Skin epidermis (tissue), 12 donors: Measurements from ENCODE around the gene SIK3.

Experiments
- H3K27ac ChIP-seq, 21 experiments: fragments of 200-600 bp; sonication (generic) in 11 of 21; one replicate each; pipeline ENCODE4 v1.5.0; 2020; ENCODE audit warnings: mild to moderate bottlenecking in 3 of 21, inconsistent platforms in 2 of 21, moderate library complexity in 2 of 21
- H3K4me3 ChIP-seq, 7 experiments: fragments of 200-600 bp; sonication (generic) in 2 of 7; one replicate each; pipeline ENCODE4 v1.5.0; 2020; ENCODE audit warnings: inconsistent platforms in 2 of 7, mild to moderate bottlenecking in 2 of 7, moderate library complexity in 1 of 7

SIK3 gene

DNA sequence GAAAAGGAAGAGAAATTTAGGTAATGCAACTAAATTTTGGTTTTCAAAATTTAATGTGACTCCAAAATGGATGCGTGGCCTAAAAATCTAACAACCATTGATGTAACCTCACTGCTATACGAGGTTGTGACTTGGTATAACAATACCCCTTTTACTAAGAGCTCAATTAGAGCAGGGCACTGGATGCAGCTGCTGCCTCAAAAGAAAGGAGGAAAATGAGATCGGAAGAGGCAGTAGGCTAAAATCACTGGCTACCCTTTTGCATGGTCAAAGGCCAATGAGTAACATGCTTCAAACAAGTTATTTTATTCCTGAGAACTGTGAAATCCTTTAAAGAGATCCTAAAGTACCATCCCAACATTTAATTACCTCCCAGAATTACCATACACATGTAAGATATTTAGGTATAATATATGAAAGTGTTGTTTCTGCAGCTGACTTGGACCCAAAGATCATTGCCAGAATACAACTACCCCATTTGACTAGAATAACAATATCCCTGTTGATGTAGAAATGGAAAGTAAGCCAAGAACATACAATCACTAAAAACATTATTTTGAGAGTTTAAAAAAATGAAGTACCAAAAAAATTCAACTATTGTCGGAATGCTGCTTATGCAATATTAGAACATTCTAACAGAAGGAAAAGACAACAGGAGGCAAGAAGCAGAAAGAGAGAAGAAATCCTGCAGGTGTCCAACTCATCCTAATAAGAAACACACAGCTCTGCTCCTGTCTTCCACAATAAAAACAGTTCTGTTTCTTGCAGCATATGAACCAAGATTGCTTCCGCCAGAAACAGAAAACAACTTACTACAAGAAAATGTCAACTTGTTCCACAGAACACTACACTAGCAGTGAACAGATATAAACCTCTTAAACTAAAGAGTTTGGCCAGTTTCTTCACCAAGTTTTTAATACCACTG is 15.0 kb downstream of the SIK3 start:
- no peak overlapping the region for H3K4me3 ChIP-seq
- H3K27ac ChIP-seq = peak overlapping the region in 1 of 21 experiments; percentile 41

DNA sequence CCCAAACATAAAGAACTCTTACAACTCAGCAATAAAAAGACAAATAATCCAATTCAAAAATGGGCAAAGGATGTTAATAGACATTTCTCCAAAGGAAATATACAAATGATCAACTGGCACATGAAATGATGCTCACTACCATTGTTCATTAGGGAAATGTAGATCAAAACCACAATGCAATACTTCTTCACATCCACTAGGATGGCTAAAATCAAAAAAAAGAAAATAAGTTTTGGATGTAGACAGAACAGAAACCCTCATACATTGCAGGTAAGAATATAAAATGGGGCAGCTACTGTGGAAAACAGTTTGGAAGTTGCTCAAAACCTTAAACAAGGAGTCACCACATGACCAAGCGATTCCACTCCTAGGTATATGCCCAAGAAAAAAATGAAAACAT is 16.3 kb downstream of the SIK3 start:
- no peak overlapping the region for H3K27ac ChIP-seq
- H3K4me3 ChIP-seq = no peak overlapping the region

DNA sequence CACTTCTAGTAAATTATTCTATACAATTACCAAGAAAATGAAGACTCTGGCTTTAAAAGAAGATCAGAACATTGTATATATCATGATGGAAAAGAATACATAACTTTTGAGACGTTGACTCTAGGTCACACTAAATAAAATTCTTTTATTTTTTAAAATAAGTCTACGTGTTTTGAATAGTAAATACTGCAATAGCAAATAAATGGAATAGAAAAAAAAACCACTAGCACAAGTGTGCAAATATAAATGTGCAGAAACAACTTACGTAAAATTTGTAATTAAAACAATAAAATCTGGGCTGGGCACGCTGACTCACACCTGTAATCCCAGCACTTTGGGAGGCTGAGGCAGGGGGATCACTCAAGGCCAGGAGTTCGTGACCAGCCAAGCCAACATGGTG is 17.9 kb downstream of the SIK3 start:
- H3K27ac ChIP-seq = no peak overlapping the region
- no peak overlapping the region for H3K4me3 ChIP-seq

DNA sequence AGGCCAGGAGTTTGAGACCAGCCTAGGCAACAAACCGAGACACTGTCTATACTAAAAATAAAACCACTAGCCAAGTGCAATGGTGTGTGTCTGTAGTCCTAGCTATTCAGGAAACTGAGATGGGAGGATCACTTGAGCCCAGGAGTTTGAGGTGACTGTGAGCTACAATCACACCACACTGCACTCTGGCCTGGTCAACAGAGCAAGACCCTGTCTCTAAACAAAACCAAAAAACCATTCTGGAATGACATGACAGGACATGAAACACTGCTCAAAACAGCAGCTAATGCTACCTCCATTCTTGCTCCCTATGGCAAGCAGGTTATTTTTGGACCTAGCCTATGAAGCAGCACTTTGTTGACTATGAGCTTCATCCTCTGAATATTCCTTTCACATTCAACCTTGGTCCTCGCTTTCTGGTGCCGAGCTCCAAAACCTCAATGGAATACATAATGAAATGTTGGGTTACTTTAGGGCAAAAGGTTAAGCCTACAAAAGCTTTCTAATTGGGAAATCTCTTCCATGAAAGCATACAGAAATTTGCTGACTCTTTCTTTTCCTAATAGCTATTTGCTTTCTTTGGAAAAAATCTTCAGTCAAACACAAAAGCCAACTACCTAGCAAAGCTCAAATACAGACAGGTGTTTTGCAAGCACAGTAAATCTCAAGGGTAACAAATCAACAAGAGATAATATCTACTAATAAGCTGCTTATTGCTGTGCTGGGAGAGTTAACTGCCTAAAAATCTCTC is 21.1 kb downstream of the SIK3 start:
- Histone ChIP-seq H3K4me3 (no peak overlapping the region), H3K27ac (peak overlapping the region in 1 of 21 experiments; percentile 26)

DNA sequence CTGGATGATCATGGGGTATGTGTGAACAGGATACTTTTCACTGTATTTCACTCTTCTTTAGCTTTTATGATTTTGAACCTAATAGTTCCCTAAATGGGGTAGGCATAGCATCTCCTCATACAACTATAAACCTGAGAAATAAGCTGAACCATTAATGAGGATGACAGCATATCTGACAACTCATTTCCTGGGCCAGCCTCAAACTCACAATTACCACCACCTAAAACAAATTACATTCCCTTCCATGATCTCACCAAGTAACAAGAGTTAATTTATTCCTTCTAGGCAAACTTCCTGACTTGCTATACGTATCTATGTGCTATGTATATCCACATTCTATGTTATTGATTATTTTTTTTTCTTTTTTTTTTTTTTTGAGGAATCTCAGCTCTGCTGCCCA is 23.0 kb downstream of the SIK3 start:
- H3K4me3 ChIP-seq = no peak overlapping the region
- no peak overlapping the region for H3K27ac ChIP-seq

DNA sequence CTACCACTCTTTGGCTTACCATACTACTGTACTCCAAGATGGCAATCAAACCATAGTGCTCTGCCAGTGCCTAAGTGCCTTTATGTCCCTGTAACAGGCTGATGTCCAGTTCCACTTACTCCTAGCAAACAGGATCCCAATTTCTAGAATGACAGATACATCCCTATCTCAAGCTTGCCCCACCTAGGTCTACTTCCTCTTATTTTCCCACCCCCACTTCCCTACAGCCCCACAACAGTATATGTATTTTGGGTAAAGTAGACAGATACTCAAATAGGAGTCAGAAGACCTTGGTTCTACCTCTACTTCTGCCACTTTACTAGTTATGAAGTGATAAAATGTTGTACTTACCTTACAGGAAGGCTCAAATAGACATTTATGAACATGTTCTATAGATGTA is 24.1 kb downstream of the SIK3 start:
- no peak overlapping the region for H3K4me3 ChIP-seq
- peak overlapping the region in 7 of 21 experiments; percentile 7 to 56 (median 41) for H3K27ac ChIP-seq

DNA sequence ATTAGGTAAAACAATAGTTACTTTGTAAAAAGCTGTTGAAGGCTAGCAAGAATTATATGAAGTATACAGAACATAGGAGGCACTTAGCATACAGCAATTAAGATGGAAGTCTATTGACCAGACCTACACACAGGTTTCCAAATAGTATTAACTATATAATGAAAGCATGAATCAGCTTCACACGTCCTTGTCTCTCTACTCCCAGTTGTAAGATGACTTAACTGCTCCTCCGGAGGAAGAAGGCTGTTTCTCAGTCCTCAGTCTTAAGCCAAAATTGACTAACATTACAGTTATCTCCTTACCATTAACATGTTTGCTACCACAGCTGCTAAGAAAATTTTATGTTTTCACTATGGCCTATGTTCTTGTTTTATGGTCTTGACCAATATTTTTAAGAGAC is 24.7 kb downstream of the SIK3 start:
- peak overlapping the region in 8 of 21 experiments; percentile 13 to 56 (median 40) for H3K27ac ChIP-seq
- H3K4me3 ChIP-seq = no peak overlapping the region

DNA sequence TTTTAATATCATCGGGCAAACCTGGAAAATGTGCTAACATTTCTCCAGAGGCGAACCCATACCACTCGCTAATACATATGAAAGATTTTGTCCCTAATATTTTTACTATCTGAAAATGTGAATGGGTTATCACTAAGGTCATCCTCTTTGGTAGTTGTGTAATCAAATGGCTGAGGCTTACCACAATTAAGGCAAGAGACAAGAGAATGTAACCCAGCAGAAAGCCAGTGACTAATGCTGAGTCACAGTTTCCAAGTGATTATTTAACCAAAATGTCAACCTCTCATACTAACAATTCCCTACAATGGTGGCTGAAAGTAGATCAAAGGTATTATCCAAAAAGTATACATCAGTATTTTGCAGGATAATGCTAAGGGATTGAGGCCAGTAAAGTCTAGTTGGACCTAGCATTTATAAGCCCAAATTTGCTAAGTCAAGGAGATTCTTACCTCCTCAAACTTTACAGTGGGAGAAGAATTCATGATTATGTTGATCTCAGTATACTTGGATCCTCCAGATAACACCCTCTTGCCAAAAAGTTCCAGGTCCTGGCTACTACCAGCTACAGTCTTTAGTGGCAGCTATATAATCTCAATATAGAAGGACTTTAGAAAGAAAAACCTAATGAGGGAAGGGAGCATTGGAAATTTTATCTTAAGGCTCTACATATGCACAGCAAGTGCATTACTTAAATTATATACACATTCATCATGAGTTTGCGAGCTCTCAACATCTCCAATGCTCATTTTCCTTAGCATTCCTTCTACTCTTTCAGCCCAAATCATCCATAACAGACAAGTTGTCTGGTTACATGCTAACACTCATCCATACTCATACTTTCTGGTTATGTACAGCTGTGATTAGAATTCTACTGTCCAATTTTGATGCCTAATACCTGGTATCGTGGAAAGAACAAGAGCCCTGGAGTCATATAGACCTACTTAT is 25.4 kb downstream of the SIK3 start:
- Histone ChIP-seq H3K4me3 (no peak overlapping the region), H3K27ac (peak overlapping the region in 14 of 21 experiments; percentile 8 to 56 (median 26))

DNA sequence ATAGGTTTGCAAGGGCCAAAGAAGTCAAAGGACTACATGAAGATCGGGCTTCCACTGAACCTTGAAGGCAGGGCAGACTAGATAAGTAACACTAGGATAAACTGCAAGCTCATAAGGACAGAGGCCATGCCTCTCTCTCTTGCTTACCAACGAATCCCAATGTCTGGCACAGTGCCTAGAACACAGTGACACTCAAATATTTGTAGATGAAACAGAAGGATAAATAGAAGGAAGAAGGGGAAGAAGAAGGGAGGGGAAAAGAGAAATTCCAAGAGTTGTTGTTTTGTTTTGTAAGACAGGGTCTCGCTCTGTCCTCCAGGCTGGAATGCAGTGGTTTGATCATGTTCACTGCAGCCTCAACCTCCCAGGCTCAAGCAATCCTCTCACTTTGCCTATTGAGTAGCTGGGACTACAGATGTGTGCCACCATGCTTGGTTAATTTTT is 26.9 kb downstream of the SIK3 start:
- no peak overlapping the region for H3K27ac ChIP-seq
- H3K4me3 ChIP-seq = no peak overlapping the region

DNA sequence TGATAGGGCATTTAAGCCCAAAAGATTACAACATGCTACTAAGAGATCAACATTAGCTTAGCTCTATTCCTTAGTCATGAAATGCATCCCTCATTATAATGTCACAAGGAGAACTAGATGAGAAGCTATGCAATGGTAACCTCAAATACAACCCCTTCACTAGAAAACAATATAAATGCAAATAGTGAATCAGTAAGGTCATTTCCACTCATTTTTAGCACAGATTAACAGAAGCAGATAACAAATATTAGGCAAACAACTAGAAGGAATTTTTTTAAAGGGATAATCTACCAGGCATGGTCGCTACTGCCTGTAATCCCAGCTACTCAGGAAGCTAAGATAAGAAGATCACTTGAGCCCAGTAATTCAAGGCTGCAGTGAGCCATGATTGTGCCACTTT is 28.2 kb downstream of the SIK3 start:
- Histone ChIP-seq H3K27ac (no peak overlapping the region), H3K4me3 (no peak overlapping the region)

DNA sequence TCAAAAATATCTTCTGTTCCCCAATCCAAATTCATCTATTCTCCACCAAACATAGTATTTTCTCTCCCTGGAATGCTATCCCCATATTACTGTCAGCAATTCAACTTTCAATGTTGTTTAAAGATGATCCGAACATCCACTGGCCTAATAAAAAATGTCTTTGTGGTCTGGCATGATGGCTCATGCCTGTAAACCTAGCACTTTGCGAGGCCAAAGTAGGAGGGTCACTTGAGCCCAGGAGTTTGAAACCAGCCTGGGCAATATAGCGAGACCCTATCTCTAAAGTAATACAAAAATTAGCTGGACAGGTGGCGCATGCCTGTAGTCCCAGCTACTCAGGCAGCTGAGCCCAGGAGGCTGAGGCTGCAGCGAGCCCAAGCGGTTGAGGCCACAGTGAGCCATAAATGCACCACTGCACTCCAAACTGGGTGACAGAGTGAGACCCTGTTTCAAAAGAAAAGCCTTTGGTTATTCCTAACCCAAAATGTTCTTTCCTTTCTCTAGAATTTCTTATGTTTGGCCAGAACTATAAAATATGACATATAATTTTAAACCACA is 29.8 kb downstream of the SIK3 start:
- H3K27ac ChIP-seq = no peak overlapping the region
- no peak overlapping the region for H3K4me3 ChIP-seq

DNA sequence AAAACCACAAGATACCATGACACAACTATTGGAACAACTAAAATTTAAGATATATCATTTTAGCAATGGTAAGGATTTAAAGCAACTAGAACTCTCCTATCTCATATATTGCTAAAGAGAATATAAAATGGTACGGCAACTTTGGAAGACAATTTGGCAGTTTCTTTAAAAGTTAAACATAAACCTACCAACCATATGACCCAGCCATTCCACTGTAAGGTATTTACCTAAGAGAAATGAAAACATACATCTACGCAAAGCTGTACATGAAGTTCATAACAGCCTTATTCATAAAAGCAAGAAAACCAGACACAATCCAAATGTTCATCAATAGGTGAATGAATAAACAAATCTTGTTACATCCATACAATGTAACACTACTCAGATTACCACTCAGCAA is 31.3 kb downstream of the SIK3 start:
- Histone ChIP-seq H3K4me3 (no peak overlapping the region), H3K27ac (no peak overlapping the region)

DNA sequence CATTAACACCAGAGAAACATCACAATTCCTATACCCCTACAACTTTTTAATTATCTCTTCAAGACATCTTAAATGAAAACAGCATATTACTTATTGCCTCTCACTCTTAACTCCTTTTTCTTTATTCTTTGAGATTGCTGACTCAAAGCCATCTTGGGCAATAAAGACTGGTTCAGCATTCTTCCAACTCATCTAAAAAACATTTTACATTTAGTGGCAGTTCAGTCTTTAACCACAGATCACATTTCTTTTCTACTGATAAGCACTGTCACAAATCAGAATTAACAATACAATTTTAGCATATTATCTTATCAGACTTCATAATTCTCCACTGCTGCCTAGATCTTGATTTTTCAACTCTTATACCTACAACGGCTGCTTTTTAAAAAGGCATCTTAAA is 34.0 kb downstream of the SIK3 start:
- no peak overlapping the region for H3K4me3 ChIP-seq
- H3K27ac ChIP-seq = peak overlapping the region in 1 of 21 experiments; percentile 28

DNA sequence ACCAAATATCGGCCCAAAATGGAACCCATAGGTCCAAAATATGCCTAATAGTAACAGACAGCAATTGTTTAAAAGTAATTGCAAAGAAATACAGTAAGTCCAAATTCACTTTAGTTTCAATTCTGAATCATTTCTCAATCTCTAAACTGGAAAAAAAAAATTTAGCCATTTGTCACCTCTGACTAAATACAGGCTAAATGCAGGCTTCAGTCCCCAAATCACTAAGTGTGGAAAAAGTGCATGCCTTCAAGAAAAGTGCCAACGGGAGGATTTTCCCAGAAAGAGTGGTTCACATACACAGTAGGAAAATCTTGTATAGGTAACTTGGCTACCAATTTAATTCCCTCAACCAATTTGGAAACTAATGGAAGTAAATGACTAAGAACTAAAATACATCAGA is 35.7 kb downstream of the SIK3 start:
- no peak overlapping the region for H3K27ac ChIP-seq
- no peak overlapping the region for H3K4me3 ChIP-seq

DNA sequence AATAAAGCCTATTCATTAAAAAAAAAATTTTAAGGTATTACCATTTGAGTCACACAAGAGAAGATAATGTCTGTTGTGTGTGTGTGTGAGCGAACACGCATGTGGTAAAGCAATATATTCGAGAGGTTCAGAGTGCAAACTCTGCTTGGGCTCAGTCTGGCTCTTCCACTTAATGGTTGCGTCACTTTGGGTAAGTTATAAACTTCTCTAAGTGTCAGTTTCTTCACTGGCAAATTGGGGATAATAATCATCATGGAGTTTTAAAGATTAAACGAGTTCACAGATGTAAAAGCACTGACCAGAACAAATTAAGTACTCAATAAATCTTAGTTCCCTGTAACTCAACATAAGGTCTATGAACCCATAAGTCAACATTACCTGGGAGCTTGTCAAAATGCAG is 37.0 kb downstream of the SIK3 start:
- H3K4me3 ChIP-seq = no peak overlapping the region
- no peak overlapping the region for H3K27ac ChIP-seq

DNA sequence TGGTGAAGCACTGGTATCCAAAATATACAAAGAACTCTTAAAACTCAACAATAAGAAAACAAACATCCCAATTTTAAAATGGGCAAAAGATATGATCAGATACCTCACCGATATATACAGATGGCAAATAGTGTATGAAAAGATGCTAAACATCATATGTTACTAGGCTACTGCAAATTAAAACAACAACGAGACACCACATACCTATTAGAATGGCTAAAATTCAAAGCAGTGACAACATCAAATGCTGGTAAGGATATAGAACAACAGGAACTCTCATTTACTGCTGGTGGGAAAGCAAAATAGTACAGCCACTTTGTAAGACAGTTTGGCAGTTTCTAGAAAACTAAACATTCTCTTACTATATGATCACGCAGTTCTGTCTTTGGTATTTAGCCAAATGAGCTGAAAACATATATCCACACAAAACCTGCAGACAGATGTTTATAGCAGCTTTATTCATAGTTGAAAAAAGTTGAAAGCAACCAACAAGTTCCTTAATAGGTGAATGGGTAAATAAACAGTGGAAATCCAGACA is 38.5 kb downstream of the SIK3 start:
- Histone ChIP-seq H3K27ac (peak overlapping the region in 3 of 21 experiments; percentile 2 to 60 (median 33)), H3K4me3 (no peak overlapping the region)

DNA sequence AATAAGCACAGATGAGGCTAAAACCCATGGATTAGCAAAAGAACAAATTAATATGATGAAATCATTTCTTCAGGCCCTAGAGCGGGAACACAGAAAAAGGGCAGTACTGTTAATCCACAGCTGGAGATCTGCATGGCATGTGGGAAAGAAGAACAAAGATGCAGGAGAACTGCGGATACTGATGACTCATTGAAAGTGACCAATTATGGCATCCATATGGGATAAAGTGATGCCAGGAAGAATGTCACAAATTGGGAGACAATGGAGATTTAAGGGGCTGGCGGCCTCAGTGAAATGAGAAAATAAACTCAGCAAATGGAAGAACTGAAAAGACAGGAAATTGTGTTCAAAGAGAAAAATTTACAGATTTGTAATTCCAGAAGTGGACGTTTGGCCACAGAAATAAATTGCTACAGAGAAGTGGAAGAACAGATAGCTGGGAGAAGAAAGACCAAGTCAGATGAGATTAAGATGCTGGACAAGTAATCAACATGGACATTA is 39.4 kb downstream of the SIK3 start:
- no peak overlapping the region for H3K4me3 ChIP-seq
- H3K27ac ChIP-seq = peak overlapping the region in 5 of 21 experiments; percentile 2 to 60 (median 27)

DNA sequence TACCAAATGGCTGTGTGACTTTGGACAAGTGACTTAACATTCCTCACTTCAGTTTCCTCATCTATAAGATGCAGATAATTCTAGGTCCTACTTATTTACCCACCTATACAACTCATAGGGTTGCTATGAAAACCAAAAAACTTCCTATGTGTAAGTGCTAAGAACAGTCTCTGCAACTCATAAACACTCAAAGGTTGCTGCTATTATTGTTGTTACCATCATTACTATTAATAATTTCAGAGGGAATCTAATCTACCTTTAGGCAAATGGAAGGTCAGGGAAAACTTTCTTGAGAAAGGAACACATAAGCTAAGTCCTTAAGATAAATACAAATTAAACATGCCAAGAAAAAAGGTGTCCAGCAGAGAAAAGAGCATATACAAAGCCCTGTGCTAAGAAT is 40.5 kb downstream of the SIK3 start:
- Histone ChIP-seq H3K27ac (peak overlapping the region in 4 of 21 experiments; percentile 6 to 60 (median 21)), H3K4me3 (no peak overlapping the region)

DNA sequence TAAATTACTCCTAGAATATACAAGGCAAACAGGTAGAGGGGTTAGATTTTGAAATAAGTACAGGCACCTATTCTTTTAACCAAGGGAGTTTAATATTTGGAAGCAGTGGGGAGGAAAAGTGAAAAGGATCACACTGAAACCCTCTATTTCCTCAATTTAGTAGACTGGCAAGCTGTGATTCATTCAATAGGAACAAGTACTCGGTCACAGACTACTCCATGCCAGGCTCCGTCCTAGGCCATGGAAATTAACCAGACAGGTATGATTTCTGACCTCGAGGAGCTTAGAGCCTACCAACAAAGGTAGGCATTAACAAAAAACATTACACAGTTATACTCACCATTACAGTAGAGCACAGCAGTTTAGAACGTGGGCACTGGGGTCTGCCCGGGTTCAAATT is 40.9 kb downstream of the SIK3 start:
- peak overlapping the region in 1 of 21 experiments; percentile 5 for H3K27ac ChIP-seq
- H3K4me3 ChIP-seq = no peak overlapping the region
